GM21390 (cell line): Measurements from ENCODE around the gene COL4A2.

ENCODE experiments used
- ATAC-seq: cut with Tn5 transposase; IDR thresholded peaks from one replicate; pipeline ENCODE4 v1.9.1; 2021; ENCODE audit not compliant: unreplicated experiment

The COL4A2 gene

GRCh38 chr13:110272227-110272626 lies 34.9 kb upstream of the COL4A2 start:
- no peak for ATAC-seq

GRCh38 chr13:110272651-110273050 lies 34.4 kb upstream of the COL4A2 start:
- ATAC-seq, result no peak

- ATAC-seq, result no peak
Measured at GRCh38 chr13:110273254-110273653, 33.8 kb upstream of the COL4A2 start.

GRCh38 chr13:110274687-110275086 lies 32.4 kb upstream of the COL4A2 start:
- ATAC-seq, result no peak

GRCh38 chr13:110275931-110276552 lies 31.0 kb upstream of the COL4A2 start:
- ATAC-seq, result no peak

GRCh38 chr13:110276553-110276950 lies 30.5 kb upstream of the COL4A2 start:
- ATAC-seq, result no peak

- no peak for ATAC-seq
Measured at GRCh38 chr13:110277357-110277975, 29.6 kb upstream of the COL4A2 start.

GRCh38 chr13:110278859-110279258 lies 28.2 kb upstream of the COL4A2 start:
- ATAC-seq, result no peak

- ATAC-seq, result no peak
Measured at GRCh38 chr13:110279684-110280083, 27.4 kb upstream of the COL4A2 start.

- ATAC-seq, result no peak
Measured at GRCh38 chr13:110280231-110280813, 26.8 kb upstream of the COL4A2 start.

- no peak for ATAC-seq
Measured at GRCh38 chr13:110280985-110281688, 25.9 kb upstream of the COL4A2 start.

- no peak for ATAC-seq
Measured at GRCh38 chr13:110281736-110282135, 25.3 kb upstream of the COL4A2 start.

- no peak for ATAC-seq
Measured at GRCh38 chr13:110282316-110282841, 24.7 kb upstream of the COL4A2 start.

- ATAC-seq, result no peak
Measured at GRCh38 chr13:110283736-110284517, 23.2 kb upstream of the COL4A2 start.

- ATAC-seq, result no peak
Measured at GRCh38 chr13:110284779-110285484, 22.2 kb upstream of the COL4A2 start.

GRCh38 chr13:110285991-110286832 lies 20.9 kb upstream of the COL4A2 start:
- ATAC-seq, result no peak

GRCh38 chr13:110286833-110287819 lies 20.0 kb upstream of the COL4A2 start:
- ATAC-seq, result no peak

- ATAC-seq, result no peak
Measured at GRCh38 chr13:110289174-110289573, 17.9 kb upstream of the COL4A2 start.
